Activated CD4-positive, alpha-beta T cell treated with anti-CD3 and anti-CD28 coated beads, Interleukin-2, amount 10 ng/mL, durations not matched to agents 24 days and 14 days (primary cell): ENCODE measurements around the gene EYA2. TPM values are rescaled to one million over a fixed set of nuclear protein-coding genes. Genes with fewer than 3 reads are reported as not detected.
"Not testable (repeated sequence)": the region's sequence is repeated elsewhere in the genome, so short reads cannot be mapped to it uniquely, and the experiment has no call there.

Experiments
- DNase-seq: peaks from one replicate; pipeline ENCODE4 v3.0.0; 2022
- H3K27ac Mint-ChIP-seq: one replicate; pipeline ENCODE4 v1.8.0; 2022; ENCODE audit warnings: mild to moderate bottlenecking, mixed read lengths
- H3K27me3 Mint-ChIP-seq: one replicate; pipeline ENCODE4 v1.8.0; 2022; ENCODE audit warnings: mixed read lengths
- H3K36me3 Mint-ChIP-seq: one replicate; pipeline ENCODE4 v1.8.0; 2022; ENCODE audit warnings: low read depth, mild to moderate bottlenecking, mixed read lengths
- H3K4me1 Mint-ChIP-seq: one replicate; pipeline ENCODE4 v1.8.0; 2021; ENCODE audit warnings: mixed read lengths
- H3K4me3 Mint-ChIP-seq: one replicate; pipeline ENCODE4 v1.8.0; 2022; ENCODE audit warnings: mild to moderate bottlenecking, moderate library complexity, mixed read lengths
- H3K9me3 Mint-ChIP-seq: one replicate; pipeline ENCODE4 v1.8.0; 2021; ENCODE audit warnings: mixed read lengths
- intact Hi-C: fragments of 100-400 bp; cut with micrococcal nuclease; formaldehyde crosslinking; loops from one replicate; pipeline ENCODE4 v1.15.1; 2023
- total RNA-seq: library from RNA; stranded (reverse); gene quantifications from 2 replicates; pipeline ENCODE4 v1.2.3, GENCODE V29; 2022

EYA2 gene
- total RNA-seq, 1 donor from 2014 or later, result not detected

- H3K27ac Mint-ChIP-seq, H3K4me1 Mint-ChIP-seq, intact Hi-C loops, H3K9me3 Mint-ChIP-seq, H3K4me3 Mint-ChIP-seq, DNase-seq, H3K36me3 Mint-ChIP-seq: not testable (repeated sequence)
- H3K27me3 Mint-ChIP-seq, result peaks cover 20% of the 10 kb centered on the region
Measured at GRCh38 chr20:46961968-46962367, 67.3 kb downstream of the EYA2 start.

- H3K27ac Mint-ChIP-seq, result no peak overlapping the region
- peaks cover 20% of the 10 kb centered on the region for H3K27me3 Mint-ChIP-seq
- DNase-seq, result no peak
- H3K4me3 Mint-ChIP-seq, result no peak overlapping the region
- intact Hi-C loops, result no loop called here
- H3K36me3 Mint-ChIP-seq, result no peaks in the 10 kb centered on the region
- peaks cover 2% of the 10 kb centered on the region for H3K4me1 Mint-ChIP-seq
- peaks cover 4% of the 10 kb centered on the region for H3K9me3 Mint-ChIP-seq
Measured at GRCh38 chr20:46962452-46963195, 68.0 kb downstream of the EYA2 start.

- Mint-ChIP-seq H3K9me3 (no peaks in the 10 kb centered on the region), H3K4me3 (no peak overlapping the region), H3K27ac (no peak overlapping the region), H3K4me1 (peaks cover 2% of the 10 kb centered on the region), H3K27me3 (peaks cover 16% of the 10 kb centered on the region), H3K36me3 (no peaks in the 10 kb centered on the region)
- no peak for DNase-seq
- intact Hi-C loops, result no loop called here
Measured at GRCh38 chr20:46963196-46963529, 68.5 kb downstream of the EYA2 start.

GRCh38 chr20:46963758-46964617, 69.3 kb downstream of the EYA2 start:
- no peaks in the 10 kb centered on the region for H3K9me3 Mint-ChIP-seq
- DNase-seq, result no peak
- no peaks in the 10 kb centered on the region for H3K4me1 Mint-ChIP-seq
- no peak overlapping the region for H3K4me3 Mint-ChIP-seq
- no peak overlapping the region for H3K27ac Mint-ChIP-seq
- no peaks in the 10 kb centered on the region for H3K36me3 Mint-ChIP-seq
- intact Hi-C loops, result no loop called here
- H3K27me3 Mint-ChIP-seq, result peaks cover 12% of the 10 kb centered on the region

GRCh38 chr20:46964618-46965455, 70.2 kb downstream of the EYA2 start:
- Mint-ChIP-seq H3K4me3 (no peak overlapping the region), H3K36me3 (no peaks in the 10 kb centered on the region), H3K4me1 (no peaks in the 10 kb centered on the region), H3K27ac (no peak overlapping the region), H3K27me3 (peaks cover 14% of the 10 kb centered on the region), H3K9me3 (no peaks in the 10 kb centered on the region)
- no peak for DNase-seq
- intact Hi-C loops, result no loop called here

- Mint-ChIP-seq H3K4me1 (no peaks in the 10 kb centered on the region), H3K4me3 (no peak overlapping the region), H3K36me3 (no peaks in the 10 kb centered on the region), H3K9me3 (no peaks in the 10 kb centered on the region), H3K27me3 (peaks cover 20% of the 10 kb centered on the region), H3K27ac (no peak overlapping the region)
- intact Hi-C loops, result no loop called here
- no peak for DNase-seq
Measured at GRCh38 chr20:46965477-46965876, 70.8 kb downstream of the EYA2 start.

GRCh38 chr20:46967646-46968045, 73.0 kb downstream of the EYA2 start:
- no peak overlapping the region for H3K4me3 Mint-ChIP-seq
- DNase-seq, result no peak
- H3K4me1 Mint-ChIP-seq, result peaks cover 7% of the 10 kb centered on the region
- intact Hi-C loops, result no loop called here
- H3K9me3 Mint-ChIP-seq, result no peaks in the 10 kb centered on the region
- peaks cover 29% of the 10 kb centered on the region for H3K27me3 Mint-ChIP-seq
- no peaks in the 10 kb centered on the region for H3K36me3 Mint-ChIP-seq
- no peak overlapping the region for H3K27ac Mint-ChIP-seq

- intact Hi-C loops, result no loop called here
- H3K27ac Mint-ChIP-seq, result no peak overlapping the region
- DNase-seq, result peak; percentile 75
- H3K27me3 Mint-ChIP-seq, result peaks cover 40% of the 10 kb centered on the region
- no peaks in the 10 kb centered on the region for H3K9me3 Mint-ChIP-seq
- no peaks in the 10 kb centered on the region for H3K36me3 Mint-ChIP-seq
- H3K4me3 Mint-ChIP-seq, result no peak overlapping the region
- H3K4me1 Mint-ChIP-seq, result peaks cover 17% of the 10 kb centered on the region
Measured at GRCh38 chr20:46970937-46971630, 76.4 kb downstream of the EYA2 start.

- Mint-ChIP-seq H3K4me1 (peaks cover 20% of the 10 kb centered on the region), H3K4me3 (no peak overlapping the region), H3K36me3 (no peaks in the 10 kb centered on the region), H3K9me3 (no peaks in the 10 kb centered on the region), H3K27me3 (peaks cover 45% of the 10 kb centered on the region), H3K27ac (no peak overlapping the region)
- intact Hi-C loops, result no loop called here
- DNase-seq, result no peak
Measured at GRCh38 chr20:46973766-46974165, 79.1 kb downstream of the EYA2 start.

- Mint-ChIP-seq H3K27ac (no peak overlapping the region), H3K27me3 (peaks cover 50% of the 10 kb centered on the region), H3K9me3 (no peaks in the 10 kb centered on the region), H3K4me3 (peak overlapping the region; percentile 23), H3K4me1 (peaks cover 28% of the 10 kb centered on the region), H3K36me3 (no peaks in the 10 kb centered on the region)
- intact Hi-C loops, result no loop called here
- DNase-seq, result no peak
Measured at GRCh38 chr20:46974669-46975434, 80.2 kb downstream of the EYA2 start.

- Mint-ChIP-seq H3K4me3 (no peak overlapping the region), H3K4me1 (peaks cover 30% of the 10 kb centered on the region), H3K9me3 (no peaks in the 10 kb centered on the region), H3K27ac (no peak overlapping the region), H3K36me3 (no peaks in the 10 kb centered on the region), H3K27me3 (peaks cover 47% of the 10 kb centered on the region)
- intact Hi-C loops, result no loop called here
- no peak for DNase-seq
Measured at GRCh38 chr20:46975976-46976375, 81.3 kb downstream of the EYA2 start.

GRCh38 chr20:46977204-46977603, 82.6 kb downstream of the EYA2 start:
- no peak overlapping the region for H3K4me3 Mint-ChIP-seq
- H3K27me3 Mint-ChIP-seq, result peaks cover 45% of the 10 kb centered on the region
- peaks cover 3% of the 10 kb centered on the region for H3K9me3 Mint-ChIP-seq
- no peak overlapping the region for H3K27ac Mint-ChIP-seq
- peaks cover 25% of the 10 kb centered on the region for H3K4me1 Mint-ChIP-seq
- H3K36me3 Mint-ChIP-seq, result no peaks in the 10 kb centered on the region
- DNase-seq, result no peak
- intact Hi-C loops, result no loop called here
